Activated CD4-positive, CD25-positive, alpha-beta regulatory T cell treated with anti-CD3 and anti-CD28 coated beads, Interleukin-2, amount 50 U/mL, for 16 hours (primary cell): ENCODE measurements around the gene C1QL2.

ENCODE experiments used
- DNase-seq: peaks from one replicate; pipeline ENCODE4 v3.0.0-alpha.2; 2020; ENCODE audit warnings: low read depth, low spot score

C1QL2 gene

GRCh38 chr2:119108186-119108585, 50.4 kb downstream of the C1QL2 start:
- no peak for DNase-seq

DNA sequence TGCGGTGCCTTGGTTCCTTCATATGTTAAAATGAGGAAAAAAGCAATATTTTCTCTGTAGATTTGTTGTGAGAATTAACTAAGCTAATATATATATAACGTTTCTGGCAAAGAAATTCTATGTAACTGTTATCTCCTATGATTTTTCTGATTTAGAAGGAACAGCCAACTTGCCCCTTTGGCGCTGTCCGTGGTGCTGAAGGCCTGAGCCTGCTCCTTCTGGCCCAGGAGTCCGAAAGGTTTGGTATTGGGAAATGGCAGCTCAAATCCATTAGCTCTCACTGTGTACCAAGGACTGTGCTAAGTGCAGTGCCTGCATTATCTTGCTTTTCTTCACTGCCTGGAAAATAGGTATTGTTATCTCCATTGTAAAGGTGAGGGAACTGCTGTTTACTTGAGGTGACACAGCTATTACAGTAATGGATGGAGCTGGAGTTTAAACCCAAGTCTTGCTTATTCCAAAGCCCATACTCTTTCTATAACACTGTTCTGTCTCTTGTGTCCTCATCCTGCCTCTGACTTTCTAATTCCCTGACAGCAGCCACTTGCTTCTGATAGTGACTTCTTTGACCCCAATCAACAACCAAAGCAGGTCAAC, 52.2 kb downstream of the C1QL2 start:
- no peak for DNase-seq
